Loucy (cell line): ENCODE results near the gene TMEM250.

ENCODE experiments used
- CTCF ChIP-seq: fragments of 200-600 bp; sonication (generic); conservative IDR thresholded peaks from 2 replicates; pipeline ENCODE4 v1.5.1; 2014; ENCODE audit warnings: mild to moderate bottlenecking, antibody characterized with exemption, low read length
- EZH2phosphoT487 ChIP-seq: fragments of 200-600 bp; IDR thresholded peaks from 2 replicates; pipeline ENCODE4 v1.6.1; 2018; ENCODE audit warnings: antibody characterized with exemption, mild to moderate bottlenecking, moderate library complexity, borderline replicate concordance

GRCh38 chr9:136092353-136092650 lies 26.4 kb downstream of the TMEM250 start:
- TF ChIP-seq CTCF (no peak), EZH2phosphoT487 (no peak)
